ENCODE data around the gene ARID1B. TPM values are rescaled to one million over a fixed set of nuclear protein-coding genes. Genes with fewer than 3 reads are reported as not detected.

ARID1B gene
- total RNA-seq, 1 experiment from 2014 or later: 35.6 TPM

DNA sequence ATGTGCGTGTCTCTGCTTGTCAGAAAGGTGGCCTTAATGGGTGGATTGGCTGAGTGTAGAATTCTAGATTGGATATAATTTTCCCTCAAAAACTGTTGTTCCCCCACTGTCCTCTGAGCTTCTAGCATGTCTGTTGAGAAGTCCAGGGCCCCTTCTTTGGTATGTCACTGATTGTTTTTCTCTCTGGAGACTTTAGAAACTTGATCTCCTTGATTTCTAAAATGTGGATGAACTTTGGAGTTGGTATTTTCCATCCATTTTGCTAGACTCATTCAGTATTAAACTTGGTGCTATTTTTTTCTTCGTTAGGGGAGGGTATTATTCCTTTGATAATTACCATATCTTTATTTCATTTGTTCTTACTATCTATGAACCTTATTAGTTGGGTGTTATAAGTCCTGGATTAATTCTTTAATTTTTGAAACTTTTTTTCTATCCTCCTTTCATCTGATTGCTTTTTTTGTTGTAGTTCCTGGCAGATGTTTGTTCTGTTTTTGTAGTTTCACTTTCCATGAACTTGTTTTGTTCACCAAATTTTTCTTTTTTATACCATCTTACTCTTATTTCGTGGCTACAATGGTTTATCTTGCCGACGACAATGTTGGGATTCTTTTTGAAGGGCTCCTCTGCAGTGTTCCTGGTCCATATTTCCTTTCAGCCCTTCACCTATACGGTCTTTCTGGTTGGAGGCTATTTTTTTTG is 68.4 kb downstream of the ARID1B start:
- no peak for ATAC-seq

More for the DNA sequence above, 68.4 kb downstream of the ARID1B start:
- Histone ChIP-seq H3K27ac (ENCODE audit: low read depth, low read length) (no peak overlapping the region), H3K36me3 (ENCODE audit: control insufficient read depth in 1 of 2, insufficient read depth in 2 of 2, low read length in 2 of 2) (no peaks in the 10 kb centered on the region), H3K9ac (ENCODE audit: low read length) (no peak overlapping the region), H3K4me2 (ENCODE audit: low read length) (no peak overlapping the region), H3K4me3 (replicated peaks in 1 of 2; ENCODE audit: low read depth in 1 of 2, low read length in 2 of 2) (no peak overlapping the region), H3K79me2 (ENCODE audit: insufficient read depth, low read length) (peaks cover 74% of the 10 kb centered on the region), H2AFZ (ENCODE audit: low read depth, low read length, poor library complexity, severe bottlenecking) (no peak overlapping the region), H3K27me3 (ENCODE audit: insufficient read depth, low read length) (no peaks in the 10 kb centered on the region), H3K9me2 (ENCODE audit: insufficient read depth) (no peaks in the 10 kb centered on the region), H4K20me1 (ENCODE audit: insufficient read depth) (no peaks in the 10 kb centered on the region), H3K4me1 (ENCODE audit: control insufficient read depth in 1 of 2, insufficient read depth in 2 of 2, low read length in 2 of 2) (peaks cover 6 to 9% of the 10 kb centered on the region in 2 experiments; a peak in 3 of 4 replicates), H3K9me3 (ENCODE audit: control insufficient read depth in 1 of 2, insufficient read depth in 1 of 2, low read depth in 1 of 2, low read length in 2 of 2) (no peaks in the 10 kb centered on the region)
- ChIA-PET RAD21 (ENCODE audit: low non-redundant PET in 1 of 2, low total read pairs in 2 of 2, uncharacterized antibody in 2 of 2, unreplicated experiment in 2 of 2) (no interaction called here), CTCF (no interaction called here), POLR2A (no interaction called here)
- intact Hi-C loops (cut with micrococcal nuclease): no loop called here
- TF ChIP-seq TCF7L2 (IDR thresholded peaks at IDR 0.05; ENCODE audit: borderline replicate concordance, extremely low read depth, insufficient read depth, insufficient read length) (no peak), JUND (IDR thresholded peaks at IDR 0.05) (no peak), CEBPB (IDR thresholded peaks at IDR 0.05; ENCODE audit: low read depth) (no peak), EZH2 (IDR thresholded peaks at IDR 0.05) (no peak), ELF1 (IDR thresholded peaks at IDR 0.05; ENCODE audit: borderline replicate concordance, low read depth) (no peak), EZH2phosphoT487 (IDR thresholded peaks at IDR 0.05; ENCODE audit: borderline replicate concordance) (no peak), SRF (IDR thresholded peaks at IDR 0.05; ENCODE audit: low read depth) (no peak), ZFX (IDR thresholded peaks at IDR 0.05) (no peak), YY1 (IDR thresholded peaks at IDR 0.05; ENCODE audit: extremely low read depth, insufficient replicate concordance, low read depth, low read length) (no peak), POLR2AphosphoS5 (IDR thresholded peaks at IDR 0.05; ENCODE audit: low read depth, low read length) (no peak), FOSL1 (IDR thresholded peaks at IDR 0.05; ENCODE audit: low read depth) (no peak), RAD21 (IDR thresholded peaks at IDR 0.05; ENCODE audit: low read depth) (no peak), CBX3 (IDR thresholded peaks at IDR 0.05; ENCODE audit: low read depth) (no peak), SIN3A (IDR thresholded peaks at IDR 0.05; ENCODE audit: low read depth) (no peak), ZNF274 (IDR thresholded peaks at IDR 0.05; ENCODE audit: low read depth, low read length) (no peak)
- TF ChIP-seq, protein P1, sequence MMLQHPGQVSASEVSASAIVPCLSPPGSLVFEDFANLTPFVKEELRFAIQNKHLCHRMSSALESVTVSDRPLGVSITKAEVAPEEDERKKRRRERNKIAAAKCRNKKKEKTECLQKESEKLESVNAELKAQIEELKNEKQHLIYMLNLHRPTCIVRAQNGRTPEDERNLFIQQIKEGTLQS (IDR thresholded peaks at IDR 0.05): no peak
- TF ChIP-seq, protein P2, sequence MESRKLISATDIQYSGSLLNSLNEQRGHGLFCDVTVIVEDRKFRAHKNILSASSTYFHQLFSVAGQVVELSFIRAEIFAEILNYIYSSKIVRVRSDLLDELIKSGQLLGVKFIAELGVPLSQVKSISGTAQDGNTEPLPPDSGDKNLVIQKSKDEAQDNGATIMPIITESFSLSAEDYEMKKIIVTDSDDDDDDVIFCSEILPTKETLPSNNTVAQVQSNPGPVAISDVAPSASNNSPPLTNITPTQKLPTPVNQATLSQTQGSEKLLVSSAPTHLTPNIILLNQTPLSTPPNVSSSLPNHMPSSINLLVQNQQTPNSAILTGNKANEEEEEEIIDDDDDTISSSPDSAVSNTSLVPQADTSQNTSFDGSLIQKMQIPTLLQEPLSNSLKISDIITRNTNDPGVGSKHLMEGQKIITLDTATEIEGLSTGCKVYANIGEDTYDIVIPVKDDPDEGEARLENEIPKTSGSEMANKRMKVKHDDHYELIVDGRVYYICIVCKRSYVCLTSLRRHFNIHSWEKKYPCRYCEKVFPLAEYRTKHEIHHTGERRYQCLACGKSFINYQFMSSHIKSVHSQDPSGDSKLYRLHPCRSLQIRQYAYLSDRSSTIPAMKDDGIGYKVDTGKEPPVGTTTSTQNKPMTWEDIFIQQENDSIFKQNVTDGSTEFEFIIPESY (IDR thresholded peaks at IDR 0.05; ENCODE audit: extremely low read depth, insufficient replicate concordance, low read length): no peak
- TF ChIP-seq, protein P3, sequence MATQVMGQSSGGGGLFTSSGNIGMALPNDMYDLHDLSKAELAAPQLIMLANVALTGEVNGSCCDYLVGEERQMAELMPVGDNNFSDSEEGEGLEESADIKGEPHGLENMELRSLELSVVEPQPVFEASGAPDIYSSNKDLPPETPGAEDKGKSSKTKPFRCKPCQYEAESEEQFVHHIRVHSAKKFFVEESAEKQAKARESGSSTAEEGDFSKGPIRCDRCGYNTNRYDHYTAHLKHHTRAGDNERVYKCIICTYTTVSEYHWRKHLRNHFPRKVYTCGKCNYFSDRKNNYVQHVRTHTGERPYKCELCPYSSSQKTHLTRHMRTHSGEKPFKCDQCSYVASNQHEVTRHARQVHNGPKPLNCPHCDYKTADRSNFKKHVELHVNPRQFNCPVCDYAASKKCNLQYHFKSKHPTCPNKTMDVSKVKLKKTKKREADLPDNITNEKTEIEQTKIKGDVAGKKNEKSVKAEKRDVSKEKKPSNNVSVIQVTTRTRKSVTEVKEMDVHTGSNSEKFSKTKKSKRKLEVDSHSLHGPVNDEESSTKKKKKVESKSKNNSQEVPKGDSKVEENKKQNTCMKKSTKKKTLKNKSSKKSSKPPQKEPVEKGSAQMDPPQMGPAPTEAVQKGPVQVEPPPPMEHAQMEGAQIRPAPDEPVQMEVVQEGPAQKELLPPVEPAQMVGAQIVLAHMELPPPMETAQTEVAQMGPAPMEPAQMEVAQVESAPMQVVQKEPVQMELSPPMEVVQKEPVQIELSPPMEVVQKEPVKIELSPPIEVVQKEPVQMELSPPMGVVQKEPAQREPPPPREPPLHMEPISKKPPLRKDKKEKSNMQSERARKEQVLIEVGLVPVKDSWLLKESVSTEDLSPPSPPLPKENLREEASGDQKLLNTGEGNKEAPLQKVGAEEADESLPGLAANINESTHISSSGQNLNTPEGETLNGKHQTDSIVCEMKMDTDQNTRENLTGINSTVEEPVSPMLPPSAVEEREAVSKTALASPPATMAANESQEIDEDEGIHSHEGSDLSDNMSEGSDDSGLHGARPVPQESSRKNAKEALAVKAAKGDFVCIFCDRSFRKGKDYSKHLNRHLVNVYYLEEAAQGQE (IDR thresholded peaks at IDR 0.05; ENCODE audit: low read depth): no peak
- TF ChIP-seq, protein P4, sequence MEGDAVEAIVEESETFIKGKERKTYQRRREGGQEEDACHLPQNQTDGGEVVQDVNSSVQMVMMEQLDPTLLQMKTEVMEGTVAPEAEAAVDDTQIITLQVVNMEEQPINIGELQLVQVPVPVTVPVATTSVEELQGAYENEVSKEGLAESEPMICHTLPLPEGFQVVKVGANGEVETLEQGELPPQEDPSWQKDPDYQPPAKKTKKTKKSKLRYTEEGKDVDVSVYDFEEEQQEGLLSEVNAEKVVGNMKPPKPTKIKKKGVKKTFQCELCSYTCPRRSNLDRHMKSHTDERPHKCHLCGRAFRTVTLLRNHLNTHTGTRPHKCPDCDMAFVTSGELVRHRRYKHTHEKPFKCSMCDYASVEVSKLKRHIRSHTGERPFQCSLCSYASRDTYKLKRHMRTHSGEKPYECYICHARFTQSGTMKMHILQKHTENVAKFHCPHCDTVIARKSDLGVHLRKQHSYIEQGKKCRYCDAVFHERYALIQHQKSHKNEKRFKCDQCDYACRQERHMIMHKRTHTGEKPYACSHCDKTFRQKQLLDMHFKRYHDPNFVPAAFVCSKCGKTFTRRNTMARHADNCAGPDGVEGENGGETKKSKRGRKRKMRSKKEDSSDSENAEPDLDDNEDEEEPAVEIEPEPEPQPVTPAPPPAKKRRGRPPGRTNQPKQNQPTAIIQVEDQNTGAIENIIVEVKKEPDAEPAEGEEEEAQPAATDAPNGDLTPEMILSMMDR (IDR thresholded peaks at IDR 0.05 in 2 of 3, conservative IDR thresholded peaks at IDR 0.05 in 1 of 3; ENCODE audit: borderline replicate concordance in 1 of 3, insufficient read depth in 1 of 3, low read depth in 2 of 3, low read length in 2 of 3): no peak
- TF ChIP-seq, protein P5, sequence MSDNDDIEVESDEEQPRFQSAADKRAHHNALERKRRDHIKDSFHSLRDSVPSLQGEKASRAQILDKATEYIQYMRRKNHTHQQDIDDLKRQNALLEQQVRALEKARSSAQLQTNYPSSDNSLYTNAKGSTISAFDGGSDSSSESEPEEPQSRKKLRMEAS (IDR thresholded peaks at IDR 0.05): no peak
- no peak for DNase-seq (ENCODE audit: low read depth, low spot score)
- no TSS peak for BruUV-seq (replicated peaks)
